BE2C (cell line): Measurements from ENCODE around the gene TARS3.

Experiments used
- DNase-seq: peaks from one replicate; pipeline ENCODE4 v3.0.0-alpha.2; 2020
- H3K27me3 ChIP-seq: fragments of 250-450 bp; sonication (Bioruptor Pico); 2 replicates; pipeline ENCODE4 v1.5.1; 2020; ENCODE audit warnings: mild to moderate bottlenecking
- H3K36me3 ChIP-seq: fragments of 250-450 bp; sonication (Bioruptor Pico); 2 replicates; pipeline ENCODE4 v1.5.1; 2020; ENCODE audit warnings: mild to moderate bottlenecking
- H3K4me1 ChIP-seq: fragments of 250-450 bp; sonication (Bioruptor Pico); 2 replicates; pipeline ENCODE4 v1.5.1; 2020
- H3K4me3 ChIP-seq: 2 replicates; pipeline ENCODE4 v1.5.1; 2011; ENCODE audit warnings: low read depth, low read length
- H3K9me3 ChIP-seq: fragments of 250-450 bp; sonication (Bioruptor Pico); 2 replicates; pipeline ENCODE4 v1.5.1; 2020
- CTCF ChIP-seq: IDR thresholded peaks from 2 replicates; pipeline ENCODE4 v1.5.1; 2012; ENCODE audit warnings: mild to moderate bottlenecking, low read depth, low read length

The TARS3 gene

GRCh38 chr15:101689901-101690300 lies 34.4 kb downstream of the TARS3 start:
- no peak for TF ChIP-seq CTCF
- H3K4me3 ChIP-seq = no peak overlapping the region
- no peaks in the 10 kb centered on the region for H3K27me3 ChIP-seq
- no peaks in the 10 kb centered on the region; the same call in 1 of the 2 replicates for H3K36me3 ChIP-seq
- no peaks in the 10 kb centered on the region for H3K4me1 ChIP-seq
- H3K9me3 ChIP-seq = no peaks in the 10 kb centered on the region
- no peak for DNase-seq

- no peaks in the 10 kb centered on the region for H3K4me1 ChIP-seq
- no peaks in the 10 kb centered on the region for H3K9me3 ChIP-seq
- H3K4me3 ChIP-seq = no peak overlapping the region
- H3K36me3 ChIP-seq = peaks cover 3% of the 10 kb centered on the region; the same call in 1 of the 2 replicates
- DNase-seq = no peak
- no peaks in the 10 kb centered on the region for H3K27me3 ChIP-seq
- no peak for TF ChIP-seq CTCF
Measured at GRCh38 chr15:101686718-101687117, 37.6 kb downstream of the TARS3 start.

GRCh38 chr15:101684877-101685276 lies 39.4 kb downstream of the TARS3 start:
- Histone ChIP-seq H3K4me1 (no peaks in the 10 kb centered on the region), H3K36me3 (peaks cover 3% of the 10 kb centered on the region; the same call in 1 of the 2 replicates), H3K27me3 (no peaks in the 10 kb centered on the region), H3K4me3 (no peak overlapping the region), H3K9me3 (no peaks in the 10 kb centered on the region)
- no peak for TF ChIP-seq CTCF
- DNase-seq = no peak

GRCh38 chr15:101684384-101684783 lies 39.9 kb downstream of the TARS3 start:
- no peaks in the 10 kb centered on the region for H3K9me3 ChIP-seq
- TF ChIP-seq CTCF = no peak
- no peaks in the 10 kb centered on the region for H3K4me1 ChIP-seq
- peaks cover 3% of the 10 kb centered on the region; the same call in 1 of the 2 replicates for H3K36me3 ChIP-seq
- no peaks in the 10 kb centered on the region for H3K27me3 ChIP-seq
- no peak overlapping the region for H3K4me3 ChIP-seq
- DNase-seq = no peak

GRCh38 chr15:101679806-101680205 lies 44.5 kb downstream of the TARS3 start:
- no peaks in the 10 kb centered on the region for H3K4me1 ChIP-seq
- no peaks in the 10 kb centered on the region for H3K9me3 ChIP-seq
- H3K36me3 ChIP-seq = 0 out of 2 replicates have a peak, but pooled peaks cover 3% of the 10 kb centered on the region
- H3K4me3 ChIP-seq = no peak overlapping the region
- H3K27me3 ChIP-seq = no peaks in the 10 kb centered on the region
- no peak for TF ChIP-seq CTCF
- no peak for DNase-seq

GRCh38 chr15:101676921-101677329 lies 47.3 kb downstream of the TARS3 start:
- no peak for DNase-seq
- Histone ChIP-seq H3K4me1 (no peaks in the 10 kb centered on the region), H3K9me3 (no peaks in the 10 kb centered on the region), H3K27me3 (no peaks in the 10 kb centered on the region), H3K4me3 (no peak overlapping the region), H3K36me3 (no peaks in the 10 kb centered on the region; the same call in none of the 2 replicates)
- TF ChIP-seq CTCF = no peak
